ENCODE data around the gene ST8SIA5. TPM values are rescaled to one million over a fixed set of nuclear protein-coding genes. Genes with fewer than 3 reads are reported as not detected.

The ST8SIA5 gene
- total RNA-seq, 1 experiment from 2014 or later: 0.54 TPM

DNA sequence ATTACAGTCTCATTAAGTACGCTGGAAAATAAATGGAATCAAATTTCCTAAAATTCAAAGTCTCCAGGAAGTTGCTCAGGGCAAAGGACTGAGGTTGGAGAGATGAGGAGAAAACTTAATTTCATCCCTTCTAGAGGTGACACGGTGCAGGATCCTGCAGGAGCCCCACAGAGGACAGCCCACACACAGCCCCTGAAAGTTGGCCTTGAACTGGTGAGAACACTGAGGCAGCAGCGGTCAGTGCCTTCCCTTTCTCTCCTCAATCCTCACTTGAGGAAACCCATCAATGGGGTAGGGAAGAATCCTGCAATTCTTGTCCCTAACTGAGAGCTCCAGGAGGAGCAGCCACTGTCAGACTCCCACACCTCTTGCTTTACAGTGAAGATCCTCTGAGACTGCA lies 137.3 kb downstream of the ST8SIA5 start:
- BruUV-seq (replicated peaks): no TSS peak
- Histone ChIP-seq H3K4me3 (replicated peaks in 1 of 2; ENCODE audit: low read depth in 1 of 2, low read length in 2 of 2) (no peak overlapping the region), H3K9me2 (ENCODE audit: insufficient read depth) (no peaks in the 10 kb centered on the region), H3K79me2 (ENCODE audit: insufficient read depth, low read length) (no peaks in the 10 kb centered on the region), H3K36me3 (ENCODE audit: control insufficient read depth in 1 of 2, insufficient read depth in 2 of 2, low read length in 2 of 2) (no peaks in the 10 kb centered on the region), H4K20me1 (ENCODE audit: insufficient read depth) (no peaks in the 10 kb centered on the region), H3K9me3 (ENCODE audit: control insufficient read depth in 1 of 2, insufficient read depth in 1 of 2, low read depth in 1 of 2, low read length in 2 of 2) (no peaks in the 10 kb centered on the region), H3K27me3 (ENCODE audit: insufficient read depth, low read length) (peaks cover 41% of the 10 kb centered on the region; the same call in 1 of the 2 replicates), H2AFZ (ENCODE audit: low read depth, low read length, poor library complexity, severe bottlenecking) (no peak overlapping the region), H3K27ac (ENCODE audit: low read depth, low read length) (no peak overlapping the region), H3K4me2 (ENCODE audit: low read length) (no peak overlapping the region), H3K9ac (ENCODE audit: low read length) (no peak overlapping the region), H3K4me1 (ENCODE audit: control insufficient read depth in 1 of 2, insufficient read depth in 2 of 2, low read length in 2 of 2) (no peaks in the 10 kb centered on the region)
- ATAC-seq (no peak), DNase-seq (ENCODE audit: low read depth, low spot score) (no peak)
- ChIA-PET CTCF (interaction anchor here (1.3 kb wide), 1 partner anchor 339 kb away, joined by 6 read pairs; no protein-coding TSS in a partner anchor), POLR2A (no interaction called here), RAD21 (ENCODE audit: low non-redundant PET in 1 of 2, low total read pairs in 2 of 2, uncharacterized antibody in 2 of 2, unreplicated experiment in 2 of 2) (no interaction called here)
- intact Hi-C loops (cut with micrococcal nuclease): no loop called here
- TF ChIP-seq TCF7L2 (IDR thresholded peaks at IDR 0.05; ENCODE audit: borderline replicate concordance, extremely low read depth, insufficient read depth, insufficient read length) (no peak), EGR1 (IDR thresholded peaks at IDR 0.05; ENCODE audit: low read depth) (no peak), JUND (IDR thresholded peaks at IDR 0.05) (no peak), RAD21 (IDR thresholded peaks at IDR 0.05; ENCODE audit: low read depth) (no peak)
- TF ChIP-seq, protein P1, sequence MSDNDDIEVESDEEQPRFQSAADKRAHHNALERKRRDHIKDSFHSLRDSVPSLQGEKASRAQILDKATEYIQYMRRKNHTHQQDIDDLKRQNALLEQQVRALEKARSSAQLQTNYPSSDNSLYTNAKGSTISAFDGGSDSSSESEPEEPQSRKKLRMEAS (IDR thresholded peaks at IDR 0.05): no peak
- TF ChIP-seq, protein P2, sequence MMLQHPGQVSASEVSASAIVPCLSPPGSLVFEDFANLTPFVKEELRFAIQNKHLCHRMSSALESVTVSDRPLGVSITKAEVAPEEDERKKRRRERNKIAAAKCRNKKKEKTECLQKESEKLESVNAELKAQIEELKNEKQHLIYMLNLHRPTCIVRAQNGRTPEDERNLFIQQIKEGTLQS (IDR thresholded peaks at IDR 0.05): no peak
- TF ChIP-seq, protein P3, sequence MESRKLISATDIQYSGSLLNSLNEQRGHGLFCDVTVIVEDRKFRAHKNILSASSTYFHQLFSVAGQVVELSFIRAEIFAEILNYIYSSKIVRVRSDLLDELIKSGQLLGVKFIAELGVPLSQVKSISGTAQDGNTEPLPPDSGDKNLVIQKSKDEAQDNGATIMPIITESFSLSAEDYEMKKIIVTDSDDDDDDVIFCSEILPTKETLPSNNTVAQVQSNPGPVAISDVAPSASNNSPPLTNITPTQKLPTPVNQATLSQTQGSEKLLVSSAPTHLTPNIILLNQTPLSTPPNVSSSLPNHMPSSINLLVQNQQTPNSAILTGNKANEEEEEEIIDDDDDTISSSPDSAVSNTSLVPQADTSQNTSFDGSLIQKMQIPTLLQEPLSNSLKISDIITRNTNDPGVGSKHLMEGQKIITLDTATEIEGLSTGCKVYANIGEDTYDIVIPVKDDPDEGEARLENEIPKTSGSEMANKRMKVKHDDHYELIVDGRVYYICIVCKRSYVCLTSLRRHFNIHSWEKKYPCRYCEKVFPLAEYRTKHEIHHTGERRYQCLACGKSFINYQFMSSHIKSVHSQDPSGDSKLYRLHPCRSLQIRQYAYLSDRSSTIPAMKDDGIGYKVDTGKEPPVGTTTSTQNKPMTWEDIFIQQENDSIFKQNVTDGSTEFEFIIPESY (IDR thresholded peaks at IDR 0.05; ENCODE audit: extremely low read depth, insufficient replicate concordance, low read length): no peak

Other genes with a start within 250 kb of the ST8SIA5 start
- not detected for gene LOXHD1, start 99.8 kb downstream of the ST8SIA5 start, total RNA-seq (2021; ENCODE audit: unreplicated experiment)
- 31.7 TPM for gene PIAS2, start 160.5 kb upstream of the ST8SIA5 start, total RNA-seq (2021; ENCODE audit: unreplicated experiment)
- gene KATNAL2, start 160.5 kb upstream of the ST8SIA5 start, total RNA-seq (2021; ENCODE audit: unreplicated experiment): 2.0 TPM

All from HCT116 (cell line).